Mononuclear cell (primary cell): ENCODE results near the gene PATJ. TPM values are rescaled to one million over a fixed set of nuclear protein-coding genes. Genes with fewer than 3 reads are reported as not detected.

Source experiments
- H3K27me3 ChIP-seq: 2 replicates; pipeline ENCODE4 v1.6.0; 2011; ENCODE audit warnings: low read length, control low read depth; ENCODE audit not compliant: insufficient read depth
- H3K4me1 ChIP-seq: 2 replicates; pipeline ENCODE4 v1.5.1; 2011; ENCODE audit warnings: mild to moderate bottlenecking, low read length, control low read depth; ENCODE audit not compliant: insufficient read depth
- H3K4me3 ChIP-seq: 2 replicates; pipeline ENCODE4 v1.5.1; 2011; ENCODE audit warnings: mild to moderate bottlenecking, low read length, moderate library complexity
- H3K9me3 ChIP-seq: 2 replicates; pipeline ENCODE4 v1.5.1; 2011; ENCODE audit warnings: low read depth, mild to moderate bottlenecking, control low read depth, low read length
- total RNA-seq: library from RNA; depleted of rRNA; stranded (reverse); fragments of >200 nt; gene quantifications from one replicate; pipeline ENCODE4 v1.2.3, GENCODE V29; 2012

PATJ gene
- total RNA-seq, 1 donor, result 45.0 TPM

DNA sequence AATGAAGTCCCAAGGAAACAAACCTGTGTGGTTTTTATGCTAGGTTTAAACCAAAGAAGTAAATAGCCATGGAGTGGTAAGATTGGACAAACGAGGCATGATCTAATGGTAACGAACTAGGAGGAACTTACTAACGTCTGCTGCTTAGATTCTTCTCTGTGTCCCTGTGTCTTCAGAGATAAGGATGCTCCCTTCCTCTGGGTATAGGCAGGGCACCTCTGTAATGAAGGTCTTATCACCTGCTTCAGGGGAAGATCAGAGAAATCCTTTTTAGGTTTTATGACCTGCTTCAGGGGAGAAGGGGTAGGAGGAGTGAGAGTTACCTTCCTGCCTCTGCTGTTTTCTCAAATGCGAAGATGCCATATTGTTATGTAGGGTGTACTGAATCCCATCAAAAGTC lies 237.4 kb downstream of the PATJ start:
- no peaks in the 10 kb centered on the region for H3K9me3 ChIP-seq

DNA sequence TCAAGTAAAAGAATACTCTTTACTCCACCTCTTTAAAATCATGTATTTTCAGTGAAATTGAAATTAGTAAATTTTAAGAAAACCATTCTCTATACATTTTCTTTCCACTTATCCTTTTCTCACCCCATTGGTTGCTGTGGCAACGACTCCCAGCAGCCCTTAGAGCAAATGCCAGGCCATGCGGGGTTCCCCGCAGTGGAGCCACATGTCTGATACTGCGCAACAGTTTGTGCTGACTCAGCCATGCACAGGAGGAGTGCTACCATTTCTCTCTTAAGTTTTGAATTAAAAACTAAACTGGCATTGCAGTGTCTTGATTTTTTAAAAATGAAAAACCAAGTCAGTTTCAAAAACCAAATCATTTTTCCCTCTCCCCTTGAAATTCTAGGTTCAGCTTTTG lies 238.3 kb downstream of the PATJ start:
- Histone ChIP-seq H3K4me1 (no peaks in the 10 kb centered on the region), H3K4me3 (no peak overlapping the region), H3K9me3 (no peaks in the 10 kb centered on the region), H3K27me3 (no peaks in the 10 kb centered on the region)

More for the DNA sequence above, 237.4 kb downstream of the PATJ start:
- Histone ChIP-seq H3K4me1 (no peaks in the 10 kb centered on the region), H3K27me3 (no peaks in the 10 kb centered on the region), H3K4me3 (no peak overlapping the region)

- Histone ChIP-seq H3K27me3 (no peaks in the 10 kb centered on the region), H3K4me3 (no peak overlapping the region), H3K4me1 (no peaks in the 10 kb centered on the region), H3K9me3 (no peaks in the 10 kb centered on the region)
Observed at GRCh38 chr1:61981870-61982660, 239.8 kb downstream of the PATJ start.

DNA sequence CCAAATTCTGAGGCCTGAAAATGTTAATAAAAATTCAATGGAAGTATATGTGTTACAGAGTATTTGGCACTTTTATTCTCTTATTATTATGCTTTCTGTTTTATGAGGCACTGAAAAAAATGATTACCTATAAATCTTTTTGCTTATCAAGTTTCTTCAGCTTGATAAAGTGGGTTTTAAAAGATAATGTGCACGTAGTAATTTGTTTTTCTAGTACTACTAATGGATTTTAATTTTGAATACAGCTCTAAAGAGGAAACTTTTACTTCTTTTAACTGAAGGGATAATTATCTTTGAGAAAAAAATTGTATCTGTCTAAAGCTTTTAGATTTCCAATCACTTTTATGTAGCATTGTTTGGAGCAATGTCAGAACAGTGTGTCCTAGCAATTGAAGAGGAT lies 241.0 kb downstream of the PATJ start:
- no peaks in the 10 kb centered on the region for H3K9me3 ChIP-seq
- H3K4me1 ChIP-seq, result no peaks in the 10 kb centered on the region
- no peaks in the 10 kb centered on the region for H3K27me3 ChIP-seq
- H3K4me3 ChIP-seq, result no peak overlapping the region

- Histone ChIP-seq H3K4me3 (no peak overlapping the region), H3K27me3 (no peaks in the 10 kb centered on the region), H3K9me3 (no peaks in the 10 kb centered on the region), H3K4me1 (no peaks in the 10 kb centered on the region)
Observed at GRCh38 chr1:61992257-61992656, 250.0 kb downstream of the PATJ start.

DNA sequence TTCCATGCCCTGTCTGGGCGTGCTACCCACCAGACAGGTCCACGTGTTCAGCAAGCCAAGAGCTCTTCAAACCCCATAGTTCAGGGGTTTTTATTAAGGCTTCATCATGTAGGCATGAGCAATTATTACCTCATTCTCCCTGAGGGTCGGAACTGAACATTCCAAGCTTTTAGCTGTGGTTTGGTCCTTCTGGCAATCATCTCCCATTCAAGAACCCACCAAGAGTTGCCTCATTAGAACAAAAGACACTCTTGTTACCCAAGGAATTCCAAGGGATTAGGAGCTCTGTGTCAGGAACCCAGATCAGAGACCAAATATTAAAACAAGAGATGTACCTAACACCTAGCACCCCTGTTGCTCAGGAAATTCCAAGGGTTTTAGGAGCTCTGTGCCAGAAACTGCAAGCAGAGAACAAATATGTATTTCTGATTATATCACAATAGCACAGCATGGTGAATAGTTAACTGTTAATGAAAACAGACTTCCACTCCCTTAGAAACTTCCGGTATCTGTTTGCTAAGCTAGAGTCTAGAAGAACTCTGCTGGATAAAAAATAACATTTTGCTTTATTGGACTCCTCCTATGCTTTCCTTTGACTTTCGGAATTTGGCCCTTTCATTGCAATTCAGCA lies 251.2 kb downstream of the PATJ start:
- Histone ChIP-seq H3K4me1 (no peaks in the 10 kb centered on the region), H3K4me3 (no peak overlapping the region), H3K27me3 (no peaks in the 10 kb centered on the region), H3K9me3 (no peaks in the 10 kb centered on the region)

- no peaks in the 10 kb centered on the region for H3K27me3 ChIP-seq
- no peak overlapping the region for H3K4me3 ChIP-seq
- H3K4me1 ChIP-seq, result no peaks in the 10 kb centered on the region
- no peaks in the 10 kb centered on the region for H3K9me3 ChIP-seq
Observed at GRCh38 chr1:61995641-61996040, 253.4 kb downstream of the PATJ start.

DNA sequence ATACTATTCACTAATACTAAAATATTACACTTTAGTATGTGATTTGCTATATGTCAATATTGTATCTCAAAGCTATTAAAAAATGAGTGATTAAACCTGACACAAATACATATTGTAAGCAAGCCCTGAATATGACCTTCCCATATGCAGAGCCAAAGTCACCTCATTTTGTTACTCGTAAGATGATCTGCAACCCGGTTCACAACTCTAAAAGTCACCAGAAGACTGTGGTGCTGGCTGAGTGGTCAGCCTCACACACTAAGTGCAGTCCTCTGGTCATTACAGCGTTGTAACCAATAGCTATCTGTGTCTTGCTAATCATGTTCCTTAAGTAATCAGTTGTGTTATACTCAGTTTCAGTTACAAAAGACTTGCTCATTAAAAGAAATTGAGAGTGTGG lies 254.8 kb downstream of the PATJ start:
- Histone ChIP-seq H3K4me1 (no peaks in the 10 kb centered on the region), H3K9me3 (no peaks in the 10 kb centered on the region), H3K27me3 (no peaks in the 10 kb centered on the region), H3K4me3 (no peak overlapping the region)

GRCh38 chr1:62003777-62004176 lies 261.5 kb downstream of the PATJ start:
- no peaks in the 10 kb centered on the region for H3K27me3 ChIP-seq
- H3K9me3 ChIP-seq, result no peaks in the 10 kb centered on the region

DNA sequence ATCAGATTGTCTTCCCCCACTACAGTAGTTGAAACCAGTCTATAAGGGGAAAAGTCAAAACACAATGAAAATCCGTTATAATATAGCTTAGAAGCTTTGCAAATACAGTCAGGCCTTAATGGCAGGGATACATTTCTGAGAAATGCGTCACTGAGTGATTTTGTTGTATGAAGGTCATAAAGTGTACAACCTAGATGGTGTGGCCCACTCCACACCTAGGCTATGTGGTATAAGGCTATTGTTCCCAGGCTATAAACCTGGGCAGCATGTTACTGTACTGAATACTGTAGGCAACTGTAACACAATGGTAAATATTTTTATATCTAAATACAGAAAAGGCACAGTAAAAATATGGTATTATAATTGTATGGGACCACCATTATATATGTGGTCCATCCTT lies 264.4 kb downstream of the PATJ start:
- Histone ChIP-seq H3K4me3 (no peak overlapping the region), H3K4me1 (no peaks in the 10 kb centered on the region), H3K27me3 (no peaks in the 10 kb centered on the region), H3K9me3 (no peaks in the 10 kb centered on the region)

More at GRCh38 chr1:62003777-62004176, 261.5 kb downstream of the PATJ start:
- H3K4me1 ChIP-seq, result no peaks in the 10 kb centered on the region
- H3K4me3 ChIP-seq, result no peak overlapping the region

GRCh38 chr1:62011006-62011405 lies 268.7 kb downstream of the PATJ start:
- no peaks in the 10 kb centered on the region for H3K27me3 ChIP-seq
- H3K4me1 ChIP-seq, result no peaks in the 10 kb centered on the region

GRCh38 chr1:62012095-62012494 lies 269.8 kb downstream of the PATJ start:
- Histone ChIP-seq H3K9me3 (no peaks in the 10 kb centered on the region), H3K27me3 (no peaks in the 10 kb centered on the region), H3K4me3 (no peak overlapping the region), H3K4me1 (no peaks in the 10 kb centered on the region)

More at GRCh38 chr1:62011006-62011405, 268.7 kb downstream of the PATJ start:
- no peaks in the 10 kb centered on the region for H3K9me3 ChIP-seq
- no peak overlapping the region for H3K4me3 ChIP-seq

GRCh38 chr1:62012836-62013235 lies 270.6 kb downstream of the PATJ start:
- H3K4me1 ChIP-seq, result no peaks in the 10 kb centered on the region
- no peaks in the 10 kb centered on the region for H3K27me3 ChIP-seq
- H3K9me3 ChIP-seq, result no peaks in the 10 kb centered on the region
- no peak overlapping the region for H3K4me3 ChIP-seq

- Histone ChIP-seq H3K27me3 (no peaks in the 10 kb centered on the region), H3K4me3 (no peak overlapping the region), H3K9me3 (no peaks in the 10 kb centered on the region), H3K4me1 (no peaks in the 10 kb centered on the region)
Observed at GRCh38 chr1:62013264-62013663, 271.0 kb downstream of the PATJ start.

DNA sequence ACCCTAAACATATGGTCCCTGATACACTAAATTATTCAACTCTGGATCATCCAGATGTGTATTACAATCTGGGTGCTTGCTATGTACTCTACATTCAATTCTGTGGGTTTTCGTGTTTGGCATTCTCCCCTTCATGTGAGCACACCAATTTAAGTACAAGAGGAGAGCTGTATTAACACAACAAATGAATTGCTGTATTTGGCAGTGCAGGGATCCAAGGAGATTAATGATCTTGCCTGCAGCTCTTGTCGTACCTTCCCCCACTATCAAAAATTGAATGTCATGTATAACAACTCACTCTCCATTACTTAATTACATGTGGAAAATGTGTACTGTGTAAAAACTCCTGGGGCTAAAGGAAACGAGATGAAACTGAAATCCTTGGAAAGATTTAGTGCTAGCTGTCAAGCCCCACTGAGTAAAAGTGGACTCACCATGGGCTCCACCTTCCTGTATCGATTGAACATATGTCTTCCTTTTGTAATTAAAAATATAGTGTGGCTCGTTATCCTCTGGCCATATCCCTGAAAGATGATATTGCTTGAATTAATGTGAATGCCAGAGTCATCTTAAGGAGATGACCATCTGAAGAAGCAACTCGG lies 280.2 kb downstream of the PATJ start:
- Histone ChIP-seq H3K4me3 (no peak overlapping the region), H3K27me3 (no peaks in the 10 kb centered on the region), H3K9me3 (no peaks in the 10 kb centered on the region), H3K4me1 (no peaks in the 10 kb centered on the region)
